DOHH2 (cell line): ENCODE measurements around the gene THRSP.

Source experiments
- EZH2phosphoT487 ChIP-seq: fragments of 200-600 bp; sonication (generic); IDR thresholded peaks from 2 replicates; pipeline ENCODE4 v1.6.1; 2017; ENCODE audit warnings: borderline replicate concordance, mild to moderate bottlenecking, antibody characterized with exemption, low read length, moderate library complexity, mixed read lengths
- TF ChIP-seq, protein P1 (sequence below): fragments of 200-600 bp; sonication (generic); IDR thresholded peaks from one replicate; pipeline ENCODE4 v1.5.1; 2014; ENCODE audit warnings: antibody characterized with exemption, mild to moderate bottlenecking, low read depth, low read length; ENCODE audit not compliant: poor library complexity, severe bottlenecking

DNA sequence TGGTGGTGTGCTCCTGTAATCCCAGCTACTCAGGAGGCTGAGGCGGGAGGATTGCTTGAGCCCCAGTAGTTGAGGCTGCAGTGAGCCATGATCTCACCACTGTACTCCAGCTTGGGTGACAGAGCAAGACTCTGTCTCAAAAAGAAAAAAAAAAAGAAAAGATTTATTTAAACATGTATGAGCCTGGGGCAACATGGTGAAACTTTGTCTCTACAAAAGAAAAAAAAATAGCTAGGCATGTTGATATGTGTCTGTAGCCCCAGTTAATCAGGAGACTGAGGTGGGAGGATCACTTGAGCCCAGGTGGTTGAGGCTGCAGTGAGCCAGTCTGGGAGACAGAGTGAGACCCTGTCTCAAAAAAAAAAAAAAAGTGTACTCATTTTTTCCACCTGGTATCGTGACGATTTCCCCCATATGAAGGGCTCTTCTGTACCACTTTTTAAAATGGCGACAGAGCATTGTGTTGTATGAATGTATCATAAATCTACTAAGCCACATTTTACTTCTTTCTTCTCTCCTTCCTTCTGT lies 24.2 kb upstream of the THRSP start:
- TF ChIP-seq, protein P1, sequence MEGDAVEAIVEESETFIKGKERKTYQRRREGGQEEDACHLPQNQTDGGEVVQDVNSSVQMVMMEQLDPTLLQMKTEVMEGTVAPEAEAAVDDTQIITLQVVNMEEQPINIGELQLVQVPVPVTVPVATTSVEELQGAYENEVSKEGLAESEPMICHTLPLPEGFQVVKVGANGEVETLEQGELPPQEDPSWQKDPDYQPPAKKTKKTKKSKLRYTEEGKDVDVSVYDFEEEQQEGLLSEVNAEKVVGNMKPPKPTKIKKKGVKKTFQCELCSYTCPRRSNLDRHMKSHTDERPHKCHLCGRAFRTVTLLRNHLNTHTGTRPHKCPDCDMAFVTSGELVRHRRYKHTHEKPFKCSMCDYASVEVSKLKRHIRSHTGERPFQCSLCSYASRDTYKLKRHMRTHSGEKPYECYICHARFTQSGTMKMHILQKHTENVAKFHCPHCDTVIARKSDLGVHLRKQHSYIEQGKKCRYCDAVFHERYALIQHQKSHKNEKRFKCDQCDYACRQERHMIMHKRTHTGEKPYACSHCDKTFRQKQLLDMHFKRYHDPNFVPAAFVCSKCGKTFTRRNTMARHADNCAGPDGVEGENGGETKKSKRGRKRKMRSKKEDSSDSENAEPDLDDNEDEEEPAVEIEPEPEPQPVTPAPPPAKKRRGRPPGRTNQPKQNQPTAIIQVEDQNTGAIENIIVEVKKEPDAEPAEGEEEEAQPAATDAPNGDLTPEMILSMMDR: no peak
- no peak for TF ChIP-seq EZH2phosphoT487
